Measurements from ENCODE around the gene GALNT10. TPM values are rescaled to one million over a fixed set of nuclear protein-coding genes. Genes with fewer than 3 reads are reported as not detected.

The GALNT10 gene
- polyA plus RNA-seq, 1 donor (not counting 4 experiments of a cell fraction or from before 2014, with no cell fraction given): 17.9 TPM

DNA sequence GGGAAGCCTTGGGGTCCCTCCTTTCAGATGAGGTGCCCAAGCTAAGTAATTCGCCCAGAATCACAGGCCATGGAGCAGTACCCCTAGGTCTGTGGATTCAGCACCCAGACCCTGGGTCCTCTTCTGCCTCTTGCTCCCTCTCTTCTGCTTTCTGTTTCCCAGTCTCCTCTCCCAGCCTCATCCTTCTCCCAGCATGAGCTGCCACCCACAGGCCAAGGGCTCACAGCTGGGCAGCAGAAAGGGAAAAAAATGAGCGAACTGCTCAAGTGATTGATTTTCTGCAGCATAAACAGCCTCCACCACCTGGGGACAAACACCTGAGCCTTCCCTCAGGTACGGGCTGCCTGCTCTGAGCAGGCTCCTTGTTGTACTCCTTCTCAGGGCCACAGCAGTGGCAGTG lies 141.4 kb downstream of the GALNT10 start:
- no peak overlapping the region for H3K9ac ChIP-seq (ENCODE audit: control insufficient read depth, extremely low read depth, insufficient read depth, low read length)
- H3K4me3 ChIP-seq (ENCODE audit: control insufficient read depth in 2 of 3, extremely low read depth in 1 of 3, insufficient read depth in 2 of 3, low read depth in 1 of 3, low read length in 3 of 3): no peak overlapping the region
- H3K4me1 ChIP-seq (ENCODE audit: control insufficient read depth, extremely low read depth, insufficient read depth, low read length): no peaks in the 10 kb centered on the region
- TF ChIP-seq, protein P1, sequence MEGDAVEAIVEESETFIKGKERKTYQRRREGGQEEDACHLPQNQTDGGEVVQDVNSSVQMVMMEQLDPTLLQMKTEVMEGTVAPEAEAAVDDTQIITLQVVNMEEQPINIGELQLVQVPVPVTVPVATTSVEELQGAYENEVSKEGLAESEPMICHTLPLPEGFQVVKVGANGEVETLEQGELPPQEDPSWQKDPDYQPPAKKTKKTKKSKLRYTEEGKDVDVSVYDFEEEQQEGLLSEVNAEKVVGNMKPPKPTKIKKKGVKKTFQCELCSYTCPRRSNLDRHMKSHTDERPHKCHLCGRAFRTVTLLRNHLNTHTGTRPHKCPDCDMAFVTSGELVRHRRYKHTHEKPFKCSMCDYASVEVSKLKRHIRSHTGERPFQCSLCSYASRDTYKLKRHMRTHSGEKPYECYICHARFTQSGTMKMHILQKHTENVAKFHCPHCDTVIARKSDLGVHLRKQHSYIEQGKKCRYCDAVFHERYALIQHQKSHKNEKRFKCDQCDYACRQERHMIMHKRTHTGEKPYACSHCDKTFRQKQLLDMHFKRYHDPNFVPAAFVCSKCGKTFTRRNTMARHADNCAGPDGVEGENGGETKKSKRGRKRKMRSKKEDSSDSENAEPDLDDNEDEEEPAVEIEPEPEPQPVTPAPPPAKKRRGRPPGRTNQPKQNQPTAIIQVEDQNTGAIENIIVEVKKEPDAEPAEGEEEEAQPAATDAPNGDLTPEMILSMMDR (optimal IDR thresholded peaks at IDR 0.05 in 1 of 3, IDR thresholded peaks at IDR 0.05 in 1 of 3, conservative IDR thresholded peaks at IDR 0.05 in 1 of 3; ENCODE audit: extremely low read depth in 1 of 3, insufficient read depth in 2 of 3, low read length in 3 of 3): no peak
- no peak for TF ChIP-seq EZH2 (IDR thresholded peaks at IDR 0.05; ENCODE audit: low read length)
- no peak for FAIRE-seq
- peaks cover 0 to 3% of the 10 kb centered on the region in 2 experiments for H3K36me3 ChIP-seq (ENCODE audit: control insufficient read depth in 2 of 2, extremely low read depth in 1 of 2, insufficient read depth in 2 of 2, low read length in 2 of 2)
- H4K20me1 ChIP-seq (ENCODE audit: control insufficient read depth, extremely low read depth, insufficient read depth, low read length): no peaks in the 10 kb centered on the region
- no peak overlapping the region for H3K27ac ChIP-seq (ENCODE audit: control insufficient read depth, insufficient read depth, low read length)
- no peaks in the 10 kb centered on the region for H3K9me3 ChIP-seq (ENCODE audit: control insufficient read depth, low read depth, low read length)
- H3K9me1 ChIP-seq (ENCODE audit: control insufficient read depth, extremely low read depth, insufficient read depth, low read length): no peaks in the 10 kb centered on the region
- H2AFZ ChIP-seq (ENCODE audit: control insufficient read depth, low read length): no peak overlapping the region
- dilution Hi-C loops (cut with MboI; ENCODE audit: extremely low pct_ligation_motif_present, low sequenced_read_pairs): no loop called here
- no peak overlapping the region for H3K4me2 ChIP-seq (ENCODE audit: control insufficient read depth, extremely low read depth, insufficient read depth, low read depth, low read length)
- H3K27me3 ChIP-seq (ENCODE audit: control insufficient read depth, extremely low read depth, insufficient read depth, low read length): no peaks in the 10 kb centered on the region
- no peaks in the 10 kb centered on the region for H3K79me2 ChIP-seq (ENCODE audit: control insufficient read depth, insufficient read depth, low read length)
- DNase-seq (ENCODE audit: low read depth, low spot score): no peak

- H2AFZ ChIP-seq (ENCODE audit: control insufficient read depth, low read length): no peak overlapping the region
- no peak overlapping the region for H3K27ac ChIP-seq (ENCODE audit: control insufficient read depth, insufficient read depth, low read length)
- H3K9me3 ChIP-seq (ENCODE audit: control insufficient read depth, low read depth, low read length): no peaks in the 10 kb centered on the region
- no peak for DNase-seq (ENCODE audit: low read depth, low spot score)
- no peaks in the 10 kb centered on the region for H3K79me2 ChIP-seq (ENCODE audit: control insufficient read depth, insufficient read depth, low read length)
- H3K9me1 ChIP-seq (ENCODE audit: control insufficient read depth, extremely low read depth, insufficient read depth, low read length): no peaks in the 10 kb centered on the region
- no peak overlapping the region for H3K4me3 ChIP-seq (ENCODE audit: control insufficient read depth in 2 of 3, extremely low read depth in 1 of 3, insufficient read depth in 2 of 3, low read depth in 1 of 3, low read length in 3 of 3)
- no peak for FAIRE-seq
- H4K20me1 ChIP-seq (ENCODE audit: control insufficient read depth, extremely low read depth, insufficient read depth, low read length): no peaks in the 10 kb centered on the region
- no peaks in the 10 kb centered on the region for H3K4me1 ChIP-seq (ENCODE audit: control insufficient read depth, extremely low read depth, insufficient read depth, low read length)
- no peak overlapping the region for H3K4me2 ChIP-seq (ENCODE audit: control insufficient read depth, extremely low read depth, insufficient read depth, low read depth, low read length)
- no peak overlapping the region for H3K9ac ChIP-seq (ENCODE audit: control insufficient read depth, extremely low read depth, insufficient read depth, low read length)
- H3K27me3 ChIP-seq (ENCODE audit: control insufficient read depth, extremely low read depth, insufficient read depth, low read length): no peaks in the 10 kb centered on the region
- H3K36me3 ChIP-seq (ENCODE audit: control insufficient read depth in 2 of 2, extremely low read depth in 1 of 2, insufficient read depth in 2 of 2, low read length in 2 of 2): peaks cover 0 to 3% of the 10 kb centered on the region in 2 experiments
- TF ChIP-seq EZH2 (IDR thresholded peaks at IDR 0.05; ENCODE audit: low read length): no peak
- TF ChIP-seq, protein P1 (optimal IDR thresholded peaks at IDR 0.05 in 1 of 3, IDR thresholded peaks at IDR 0.05 in 1 of 3, conservative IDR thresholded peaks at IDR 0.05 in 1 of 3; ENCODE audit: extremely low read depth in 1 of 3, insufficient read depth in 2 of 3, low read length in 3 of 3): no peak
- dilution Hi-C loops (cut with MboI; ENCODE audit: extremely low pct_ligation_motif_present, low sequenced_read_pairs): no loop called here
These were observed 141.9 kb downstream of the GALNT10 start for GRCh38 chr5:154332451-154332850.

Data from keratinocyte (primary cell).